ENCODE data around the gene KLF4. TPM values are rescaled to one million over a fixed set of nuclear protein-coding genes. Genes with fewer than 3 reads are reported as not detected.

Gene KLF4
- total RNA-seq, 1 experiment from 2014 or later = 7.1 TPM

DNA sequence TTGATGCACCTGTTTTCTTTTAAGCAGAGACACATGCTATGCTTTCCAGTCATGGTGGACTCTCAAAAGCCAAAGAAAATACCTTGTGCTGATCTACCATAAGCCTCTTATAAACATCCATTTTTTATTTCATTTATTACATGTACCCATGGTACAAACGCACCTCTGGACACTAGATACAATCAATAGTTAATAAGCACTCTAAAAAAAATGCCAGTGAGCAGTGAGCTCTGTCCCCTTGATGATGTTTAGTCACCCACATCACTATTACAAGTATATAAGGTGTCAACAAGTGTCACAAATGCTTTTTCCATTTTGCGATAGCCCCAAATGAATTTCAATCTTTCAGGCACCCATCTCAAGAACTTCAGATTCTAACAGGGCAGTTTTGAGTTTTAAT is 5.9 kb downstream of the KLF4 start:
- no peak overlapping the region for H2BK20ac ChIP-seq (ENCODE audit: low read depth, low read length, poor library complexity, severe bottlenecking)
- no peaks in the 10 kb centered on the region for H3K9me3 Mint-ChIP-seq
- H3K4me1 ChIP-seq (ENCODE audit: insufficient read depth, low read length) = no peaks in the 10 kb centered on the region
- H2AFZ ChIP-seq (ENCODE audit: low read length) = no peak overlapping the region
- peaks cover 11% of the 10 kb centered on the region for H3K27me3 ChIP-seq (ENCODE audit: insufficient read depth, low read length)
- no peak overlapping the region for H3K27ac ChIP-seq (ENCODE audit: insufficient read length, low read depth, low read length)
- H3K27ac Mint-ChIP-seq = no peak overlapping the region
- peaks cover 19% of the 10 kb centered on the region in 2 experiments for H3K4me1 Mint-ChIP-seq
- peaks cover 7% of the 10 kb centered on the region for H3K23me2 ChIP-seq (ENCODE audit: insufficient read length, low read depth, low read length, poor library complexity, severe bottlenecking)
- no peak overlapping the region for H2AK5ac ChIP-seq (ENCODE audit: insufficient read length, low read length)
- no peaks in the 10 kb centered on the region for H4K20me1 ChIP-seq (ENCODE audit: control insufficient read depth, insufficient read depth, insufficient read length)
- H4K91ac ChIP-seq (ENCODE audit: insufficient read length, low read depth, low read length) = no peak overlapping the region
- no peaks in the 10 kb centered on the region for H3K9me3 ChIP-seq (ENCODE audit: control insufficient read depth, low read depth, low read length)
- DNase-seq = no peak
- H2BK12ac ChIP-seq (ENCODE audit: insufficient read length, low read depth, low read length) = no peak overlapping the region
- H4K8ac ChIP-seq (replicated peaks; ENCODE audit: insufficient read length, low read depth, low read length) = no peak overlapping the region
- no peak overlapping the region for H3K23ac ChIP-seq (ENCODE audit: insufficient read length, low read depth, low read length)
- no CpG with 5 or more reads among the region's 2 CpGs for WGBS (ENCODE audit: extremely low coverage, insufficient read length, low lambda C conversion rate)
- TF ChIP-seq CTCF (conservative IDR thresholded peaks at IDR 0.05) = no peak
- H3K14ac ChIP-seq (ENCODE audit: insufficient read depth, low read length) = no peak overlapping the region
- no peak overlapping the region for H3K56ac ChIP-seq (ENCODE audit: insufficient read length, low read depth, low read length)
- no peak overlapping the region for H4K5ac ChIP-seq (ENCODE audit: insufficient read length, low read depth, low read length)
- H3K4me2 ChIP-seq (ENCODE audit: insufficient read depth, insufficient read length, low read length) = no peak overlapping the region
- no peak overlapping the region for H3K18ac ChIP-seq (ENCODE audit: insufficient read length, low read depth, low read length)
- no peak overlapping the region for H2BK5ac ChIP-seq (ENCODE audit: insufficient read length, low read length)
- peaks cover 25% of the 10 kb centered on the region for H3K27me3 Mint-ChIP-seq (ENCODE audit: low read depth)
- H3K4ac ChIP-seq (ENCODE audit: low read depth, low read length) = no peak overlapping the region
- H3K4me3 Mint-ChIP-seq = no peak overlapping the region
- no peak overlapping the region for H3T11ph ChIP-seq (ENCODE audit: low read length)
- H3K79me2 ChIP-seq (ENCODE audit: insufficient read depth, low read length) = no peaks in the 10 kb centered on the region
- H2BK15ac ChIP-seq (ENCODE audit: low read depth, low read length) = no peak overlapping the region
- H2BK120ac ChIP-seq (ENCODE audit: low read depth, low read length, poor library complexity, severe bottlenecking) = no peak overlapping the region
- H3K36me3 Mint-ChIP-seq (ENCODE audit: insufficient read depth in 1 of 3, low read depth in 3 of 3) = peaks cover 0 to 13% (median 9%) of the 10 kb centered on the region in 3 experiments; a peak in 4 of 7 replicates
- H3K79me1 ChIP-seq (ENCODE audit: insufficient read depth, low read depth, low read length, poor library complexity, severe bottlenecking) = no peaks in the 10 kb centered on the region
- H3K9ac ChIP-seq (ENCODE audit: extremely low read depth, insufficient read length, low read length) = no peak overlapping the region

Measured in H9 (cell line).